Esophagus muscularis mucosa (tissue), 4 donors: ENCODE measurements around the gene MDFIC. TPM values are rescaled to one million over a fixed set of nuclear protein-coding genes. Genes with fewer than 3 reads are reported as not detected.

Experiments used
- DNase-seq: peaks from one replicate; pipeline ENCODE4 v3.0.0-alpha.2; 2017; ENCODE audit errors: extremely low spot score
- H3K27ac ChIP-seq, 4 donors: fragments of 200-600 bp; sonication (generic); replicated peaks in 1 of 4; 1 replicate in 3 of 4; 2 replicates in 1 of 4; pipeline ENCODE4 v1.5.1; 2016 to 2019; ENCODE audit warnings: mild to moderate bottlenecking in 1 of 4
- H3K27me3 ChIP-seq, 4 donors: fragments of 200-600 bp; sonication (generic); one replicate each; pipeline versions ENCODE4 v1.5.1 to v1.6.0; 2016 to 2019
- H3K36me3 ChIP-seq, 4 donors: fragments of 200-600 bp; sonication (generic); one replicate each; pipeline ENCODE4 v1.5.1; 2016 to 2019
- H3K4me1 ChIP-seq, 4 donors: fragments of 200-600 bp; sonication (generic); one replicate each; pipeline ENCODE4 v1.5.1; 2016 to 2019
- H3K4me3 ChIP-seq, 4 donors: fragments of 200-600 bp; sonication (generic); 1 replicate in 2 of 4; 2 replicates in 2 of 4; pipeline ENCODE4 v1.5.1; 2016 to 2019; ENCODE audit warnings: mild to moderate bottlenecking in 4 of 4, moderate library complexity in 1 of 4
- H3K9me3 ChIP-seq, 4 donors: fragments of 200-600 bp; sonication (generic); 1 replicate in 3 of 4; 2 replicates in 1 of 4; pipeline ENCODE4 v1.5.1; 2016 to 2019
- EP300 ChIP-seq: sonication (generic); formaldehyde crosslinking; IDR thresholded peaks from one replicate; pipeline ENCODE4 v1.6.1; 2017; ENCODE audit warnings: antibody characterized with exemption
- POLR2A ChIP-seq: fragments of 450-650 bp; IDR thresholded peaks from one replicate; pipeline ENCODE4 v1.6.1; 2017; ENCODE audit warnings: antibody characterized with exemption, moderate library complexity, mild to moderate bottlenecking, low read depth
- POLR2AphosphoS5 ChIP-seq, 2 donors: sonication (generic); formaldehyde crosslinking; IDR thresholded peaks; one replicate each; pipeline ENCODE4 v1.6.1; 2017; ENCODE audit warnings: antibody characterized with exemption in 2 of 2
- WGBS: methylation state at CpG from one replicate; pipeline ENCODE4 v1.1.5; 2018; 5-methylcytosine and 5-hydroxymethylcytosine counted together
- intact Hi-C: fragments of 100-400 bp; cut with DNase I; formaldehyde crosslinking; loops from one replicate; pipeline ENCODE4 v1.15.1; 2023
- total RNA-seq, 4 donors: library from RNA; depleted of rRNA; stranded (reverse); fragments of >200 nt; gene quantifications; one replicate each; pipeline versions ENCODE4 v1.1.0 to v1.2.1, GENCODE V29; 2016
- TF ChIP-seq, protein P1 (sequence below), 3 experiments: fragments of 200-600 bp in 2 of 3; fragments of 450-650 bp in 1 of 3; sonication (generic) in 2 of 3; IDR thresholded peaks; one replicate each; pipeline ENCODE4 v1.5.1; 2017 to 2019; ENCODE audit warnings: antibody characterized with exemption in 3 of 3, mild to moderate bottlenecking in 2 of 3, moderate library complexity in 1 of 3

Gene MDFIC
- total RNA-seq, 4 donors from 2014 or later: 34.5 to 71.3 (median 36.5) TPM

GRCh38 chr7:115019882-115020605 is 98.2 kb downstream of the MDFIC start:
- intact Hi-C loops: no loop called here
- no peak overlapping the region for H3K27ac ChIP-seq
- no peak for TF ChIP-seq EP300
- TF ChIP-seq, protein P1, sequence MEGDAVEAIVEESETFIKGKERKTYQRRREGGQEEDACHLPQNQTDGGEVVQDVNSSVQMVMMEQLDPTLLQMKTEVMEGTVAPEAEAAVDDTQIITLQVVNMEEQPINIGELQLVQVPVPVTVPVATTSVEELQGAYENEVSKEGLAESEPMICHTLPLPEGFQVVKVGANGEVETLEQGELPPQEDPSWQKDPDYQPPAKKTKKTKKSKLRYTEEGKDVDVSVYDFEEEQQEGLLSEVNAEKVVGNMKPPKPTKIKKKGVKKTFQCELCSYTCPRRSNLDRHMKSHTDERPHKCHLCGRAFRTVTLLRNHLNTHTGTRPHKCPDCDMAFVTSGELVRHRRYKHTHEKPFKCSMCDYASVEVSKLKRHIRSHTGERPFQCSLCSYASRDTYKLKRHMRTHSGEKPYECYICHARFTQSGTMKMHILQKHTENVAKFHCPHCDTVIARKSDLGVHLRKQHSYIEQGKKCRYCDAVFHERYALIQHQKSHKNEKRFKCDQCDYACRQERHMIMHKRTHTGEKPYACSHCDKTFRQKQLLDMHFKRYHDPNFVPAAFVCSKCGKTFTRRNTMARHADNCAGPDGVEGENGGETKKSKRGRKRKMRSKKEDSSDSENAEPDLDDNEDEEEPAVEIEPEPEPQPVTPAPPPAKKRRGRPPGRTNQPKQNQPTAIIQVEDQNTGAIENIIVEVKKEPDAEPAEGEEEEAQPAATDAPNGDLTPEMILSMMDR (IDR thresholded peaks at IDR 0.05): no peak
- no peak for TF ChIP-seq POLR2AphosphoS5 (IDR thresholded peaks at IDR 0.05)
- no peak for TF ChIP-seq POLR2A
- no peak for DNase-seq
- H3K27me3 ChIP-seq: no peaks in the 10 kb centered on the region
- peaks cover 0 to 16% (median 6%) of the 10 kb centered on the region in 4 donors for H3K36me3 ChIP-seq
- no peaks in the 10 kb centered on the region for H3K9me3 ChIP-seq
- WGBS: 68% methylated on average over 4 of the region's 4 CpGs
- H3K4me3 ChIP-seq: no peak overlapping the region
- peaks cover 0 to 14% (median 7%) of the 10 kb centered on the region in 4 donors for H3K4me1 ChIP-seq

DNA sequence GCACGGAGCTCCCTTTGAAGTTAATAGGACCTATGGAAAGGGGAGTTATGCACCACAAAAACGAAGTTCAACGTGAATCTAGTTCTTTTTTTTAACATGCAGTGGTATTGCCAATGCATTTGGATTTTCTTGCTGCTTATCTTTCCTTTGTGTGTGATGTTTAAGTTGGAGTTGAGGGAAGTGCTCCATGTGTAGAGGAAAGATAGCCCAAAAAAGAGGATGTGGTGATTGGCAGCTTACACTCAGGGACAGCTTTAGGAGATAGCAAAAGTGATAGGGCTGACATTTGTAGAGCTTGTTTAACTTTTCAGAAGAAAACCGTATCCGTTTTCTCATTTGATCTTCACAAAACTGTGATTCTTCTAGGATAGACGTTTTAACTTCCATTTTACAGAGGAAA is 101.3 kb downstream of the MDFIC start:
- WGBS: 74% methylated on average over 6 of the region's 6 CpGs
- H3K4me3 ChIP-seq: no peak overlapping the region
- intact Hi-C loops: no loop called here
- TF ChIP-seq EP300 (no peak), POLR2A (no peak), POLR2AphosphoS5 (IDR thresholded peaks at IDR 0.05) (no peak)
- TF ChIP-seq, protein P1 (IDR thresholded peaks at IDR 0.05): no peak
- H3K9me3 ChIP-seq: no peaks in the 10 kb centered on the region
- H3K36me3 ChIP-seq: no peaks in the 10 kb centered on the region
- H3K4me1 ChIP-seq: peaks cover 0 to 14% (median 7%) of the 10 kb centered on the region in 4 donors
- DNase-seq: no peak
- no peaks in the 10 kb centered on the region for H3K27me3 ChIP-seq
- no peak overlapping the region for H3K27ac ChIP-seq

DNA sequence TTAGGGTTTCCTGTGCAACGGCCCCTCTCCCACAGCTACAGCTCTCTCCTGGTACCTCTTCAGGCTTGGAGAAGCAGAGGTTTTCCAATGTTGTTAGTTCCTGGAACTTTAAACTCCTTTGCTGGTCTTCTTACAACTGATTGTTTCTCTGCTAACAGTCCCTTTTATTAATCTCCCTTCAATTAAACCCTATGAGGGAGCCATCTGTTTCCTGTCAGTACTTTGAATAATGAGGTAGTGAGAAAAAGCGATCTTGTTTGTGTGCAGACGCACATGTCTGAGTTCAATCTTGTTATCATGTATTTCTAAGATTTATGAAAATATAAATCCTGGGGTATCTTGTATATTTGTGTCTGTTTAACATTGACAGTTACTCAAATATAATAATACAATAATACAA is 102.4 kb downstream of the MDFIC start:
- Histone ChIP-seq H3K36me3 (no peaks in the 10 kb centered on the region), H3K27me3 (no peaks in the 10 kb centered on the region), H3K4me1 (peaks cover 0 to 12% (median 7%) of the 10 kb centered on the region in 4 donors)

GRCh38 chr7:115032715-115033703 is 111.1 kb downstream of the MDFIC start:
- H3K36me3 ChIP-seq: no peaks in the 10 kb centered on the region
- H3K27me3 ChIP-seq: no peaks in the 10 kb centered on the region
- no peak overlapping the region for H3K27ac ChIP-seq
- no peaks in the 10 kb centered on the region for H3K9me3 ChIP-seq
- intact Hi-C loops: no loop called here
- H3K4me3 ChIP-seq: no peak overlapping the region
- no peaks in the 10 kb centered on the region for H3K4me1 ChIP-seq
- no peak for TF ChIP-seq POLR2AphosphoS5 (IDR thresholded peaks at IDR 0.05)
- no peak for TF ChIP-seq POLR2A
- TF ChIP-seq, protein P1 (IDR thresholded peaks at IDR 0.05): no peak
- no peak for TF ChIP-seq EP300
- no peak for DNase-seq
- 81% methylated on average over 5 of the region's 5 CpGs for WGBS

More for the DNA sequence above, 102.4 kb downstream of the MDFIC start:
- DNase-seq: no peak
- TF ChIP-seq EP300 (no peak), POLR2AphosphoS5 (IDR thresholded peaks at IDR 0.05) (no peak), POLR2A (no peak)
- TF ChIP-seq, protein P1 (IDR thresholded peaks at IDR 0.05): no peak
- Histone ChIP-seq H3K9me3 (no peaks in the 10 kb centered on the region), H3K4me3 (no peak overlapping the region), H3K27ac (no peak overlapping the region)
- intact Hi-C loops: no loop called here
- WGBS: 34% methylated on average over 3 of the region's 3 CpGs
